HCT116 (cell line): ENCODE data around the gene ADAM20. TPM values are rescaled to one million over a fixed set of nuclear protein-coding genes. Genes with fewer than 3 reads are reported as not detected.

Source experiments
- ATAC-seq: fragments of 200-7000 bp; cut with Tn5 transposase; 2 replicates; pipeline ENCODE4 v1.9.1; 2020; ENCODE audit warnings: mild to moderate bottlenecking, moderate library complexity
- Bru-seq: library from RNA; stranded (reverse); fragments of 400-500 nt; gene quantifications from one replicate; lab custom pipeline; 2021; lab: Mats Ljungman, UMichigan
- BruChase-seq, 2 experiments: library from RNA; stranded (reverse); fragments of 400-500 nt; gene quantifications; one replicate each; lab custom pipeline; 2021; lab: Mats Ljungman, UMichigan
- BruUV-seq: library from RNA; stranded (reverse); fragments of 400-500 nt; replicated peaks from 2 replicates; lab custom pipeline; 2021; lab: Mats Ljungman, UMichigan
- CTCF ChIA-PET: fragments of 300-600 bp; sonication (Branson Sonifier 250); formaldehyde crosslinking; loops from one replicate; lab custom pipeline; 2021; ENCODE audit warnings: antibody characterized with exemption; lab: Charles Lee
- POLR2A ChIA-PET: fragments of 300-600, 350-600 bp; sonication (Branson Sonifier 250); formaldehyde crosslinking; loops from one replicate; lab custom pipeline; 2021; ENCODE audit warnings: antibody characterized with exemption; lab: Charles Lee
- RAD21 ChIA-PET, 2 experiments: fragments of 300-600 bp; sonication (Branson Sonifier 250); formaldehyde crosslinking; loops; one replicate each; lab custom pipeline; 2023; ENCODE audit warnings: low total read pairs in 2 of 2; ENCODE audit not compliant: uncharacterized antibody in 2 of 2, unreplicated experiment in 2 of 2, low non-redundant PET in 1 of 2; lab: Charles Lee
- DNase-seq: peaks from one replicate; pipeline ENCODE4 v3.0.0-alpha.2; 2010; ENCODE audit warnings: low read depth, low spot score
- H2AFZ ChIP-seq: fragments of 200-600 bp; shearing (Covaris generic), sonication (generic); 2 replicates; pipeline ENCODE4 v1.6.1; 2017; ENCODE audit warnings: low read depth, mixed run types, mixed read lengths, antibody characterized with exemption, low read length; ENCODE audit not compliant: poor library complexity, severe bottlenecking
- H3K27ac ChIP-seq: 2 replicates; pipeline ENCODE4 v1.5.1; 2012; ENCODE audit warnings: low read depth, low read length
- H3K27me3 ChIP-seq: fragments of 200-600 bp; sonication (generic); 2 replicates; pipeline ENCODE4 v1.6.1; 2016; ENCODE audit warnings: mixed run types, low read length, mixed read lengths; ENCODE audit not compliant: insufficient read depth
- H3K36me3 ChIP-seq, 2 experiments: fragments of 200-500 bp in 1 of 2; fragments of 200-600 bp in 1 of 2; sonication (Bioruptor generic) in 1 of 2; sonication (generic) in 1 of 2; 2 replicates each; pipeline versions ENCODE4 v1.5.1 to v1.6.1; 2014 to 2016; ENCODE audit warnings: low read length in 2 of 2, inconsistent platforms in 1 of 2, mixed read lengths in 1 of 2, mixed run types in 1 of 2; ENCODE audit not compliant: insufficient read depth in 2 of 2, control insufficient read depth in 1 of 2
- H3K4me1 ChIP-seq, 2 experiments: fragments of 200-600 bp in 1 of 2; sonication (generic) in 1 of 2; 2 replicates each; pipeline versions ENCODE4 v1.5.1 to v1.6.1; 2012 to 2017; ENCODE audit warnings: low read length in 2 of 2, inconsistent platforms in 1 of 2, mild to moderate bottlenecking in 1 of 2, mixed read lengths in 1 of 2, mixed run types in 1 of 2, moderate library complexity in 1 of 2; ENCODE audit not compliant: insufficient read depth in 2 of 2, control insufficient read depth in 1 of 2
- H3K4me2 ChIP-seq: fragments of 200-600 bp; sonication (generic); 2 replicates; pipeline ENCODE4 v1.6.1; 2017; ENCODE audit warnings: mixed run types, low read length, mixed read lengths
- H3K4me3 ChIP-seq, 2 experiments: fragments of 200-600 bp in 1 of 2; sonication (generic) in 1 of 2; replicated peaks in 1 of 2; 2 replicates each; pipeline ENCODE4 v1.5.1; 2011 to 2016; ENCODE audit warnings: low read length in 2 of 2, control low read depth in 1 of 2, low read depth in 1 of 2, mild to moderate bottlenecking in 1 of 2, mixed read lengths in 1 of 2, mixed run types in 1 of 2
- H3K79me2 ChIP-seq: fragments of 200-600 bp; sonication (generic); 2 replicates; pipeline ENCODE4 v1.6.1; 2017; ENCODE audit warnings: mild to moderate bottlenecking, mixed run types, low read length, moderate library complexity, mixed read lengths; ENCODE audit not compliant: insufficient read depth
- H3K9ac ChIP-seq: fragments of 200-600 bp; sonication (generic); 2 replicates; pipeline ENCODE4 v1.6.1; 2016; ENCODE audit warnings: low read length, mixed read lengths
- H3K9me2 ChIP-seq: fragments of 200-600 bp; sonication (generic), shearing (Covaris generic); 2 replicates; pipeline ENCODE4 v1.6.1; 2017; ENCODE audit warnings: mixed run types, mild to moderate bottlenecking, moderate library complexity; ENCODE audit not compliant: insufficient read depth
- H3K9me3 ChIP-seq, 2 experiments: fragments of 200-500 bp in 1 of 2; fragments of 200-600 bp in 1 of 2; sonication (Bioruptor generic) in 1 of 2; sonication (generic) in 1 of 2; 2 replicates each; pipeline ENCODE4 v1.6.1; 2014 to 2017; ENCODE audit warnings: low read length in 2 of 2, mixed read lengths in 2 of 2, inconsistent platforms in 1 of 2, low read depth in 1 of 2, mild to moderate bottlenecking in 1 of 2, mixed run types in 1 of 2, moderate library complexity in 1 of 2; ENCODE audit not compliant: control insufficient read depth in 1 of 2, insufficient read depth in 1 of 2
- H4K20me1 ChIP-seq: fragments of 200-600 bp; sonication (generic), shearing (Covaris generic); 2 replicates; pipeline ENCODE4 v1.6.1; 2017; ENCODE audit warnings: mixed run types, mild to moderate bottlenecking, moderate library complexity; ENCODE audit not compliant: insufficient read depth
- CBX3 ChIP-seq: IDR thresholded peaks from 2 replicates; pipeline ENCODE4 v1.6.1; 2012; ENCODE audit warnings: low read depth
- CEBPB ChIP-seq: IDR thresholded peaks from 2 replicates; pipeline ENCODE4 v1.6.1; 2012; ENCODE audit warnings: low read depth
- CTCF ChIP-seq, 3 experiments: fragments of 200-600 bp in 1 of 3; sonication (generic) in 1 of 3; IDR thresholded peaks in 2 of 3; conservative IDR thresholded peaks in 1 of 3; 2 replicates each; pipeline ENCODE4 v1.5.1; 2012 to 2017; ENCODE audit warnings: low read depth in 2 of 3, low read length in 2 of 3, antibody characterized with exemption in 1 of 3, borderline replicate concordance in 1 of 3, control low read depth in 1 of 3, mild to moderate bottlenecking in 1 of 3, mixed read lengths in 1 of 3, mixed run types in 1 of 3, moderate library complexity in 1 of 3; ENCODE audit not compliant: insufficient read depth in 1 of 3
- JUND ChIP-seq: IDR thresholded peaks from 2 replicates; pipeline ENCODE4 v1.6.1; 2012
- POLR2AphosphoS5 ChIP-seq: IDR thresholded peaks from 2 replicates; pipeline ENCODE4 v1.6.1; 2011; ENCODE audit warnings: mild to moderate bottlenecking, low read depth, low read length, moderate library complexity
- SIN3A ChIP-seq: IDR thresholded peaks from 2 replicates; pipeline ENCODE4 v1.6.1; 2012; ENCODE audit warnings: low read depth
- SP1 ChIP-seq: IDR thresholded peaks from 2 replicates; pipeline ENCODE4 v1.6.1; 2012; ENCODE audit warnings: low read depth
- ZBTB33 ChIP-seq: IDR thresholded peaks from 2 replicates; pipeline ENCODE4 v1.6.1; 2011; ENCODE audit warnings: mild to moderate bottlenecking, low read length, moderate library complexity; ENCODE audit not compliant: insufficient replicate concordance; ENCODE audit errors: extremely low read depth
- ZFX ChIP-seq: fragments of 450-650 bp; IDR thresholded peaks from 2 replicates; pipeline ENCODE4 v1.6.1; 2017
- intact Hi-C: fragments of 100-400 bp; cut with micrococcal nuclease; formaldehyde crosslinking; loops from 2 replicates; pipeline ENCODE4 v1.10.0; 2022
- long read RNA-seq: library from polyadenylated mRNA; unstranded; transcript quantifications from one replicate; pipeline ENCODE4 v2.0.0, GENCODE V29; 2021; ENCODE audit not compliant: unreplicated experiment
- polyA plus RNA-seq: library from polyadenylated mRNA; unstranded; fragments of >200 nt; gene quantifications from 2 replicates; pipeline ENCODE4 v1.2.1, GENCODE V29; 2012; ENCODE audit warnings: missing spikeins
- total RNA-seq: library from RNA; stranded (reverse); gene quantifications from one replicate; pipeline ENCODE4 v1.2.1, GENCODE V29; 2021; ENCODE audit not compliant: unreplicated experiment

Gene ADAM20
- total RNA-seq: 0.57 TPM
- polyA plus RNA-seq: not detected in 2 replicates
- Bru-seq, nascent RNA: percentile 61 among the genes with signal in this experiment
- BruChase-seq, experiment 1, labeled RNA remaining after a 6-hour chase: percentile 91 among the genes with signal in this experiment
- percentile 88 among the genes with signal in this experiment for BruChase-seq, experiment 2, labeled RNA remaining after a 2-hour chase
- long read RNA-seq: 0 reads

- POLR2A ChIA-PET: no interaction called here
Measured at GRCh38 chr14:70534904-70535303, at the start of gene ADAM20. ADAM20 (minus strand) TSS chr14:70535004; CDS start chr14:70524757, 10,247 bp downstream.

More at GRCh38 chr14:70534904-70535303, at the start of gene ADAM20:
- no peak within 1 kb of the TSS for H3K9ac ChIP-seq
- intact Hi-C loops: no loop called here
- H3K4me2 ChIP-seq: no peak within 1 kb of the TSS
- ChIA-PET RAD21 (no interaction called here), CTCF (no interaction called here)
- no peak within 1 kb of the TSS for H3K4me3 ChIP-seq
- H2AFZ ChIP-seq: no peak within 1 kb of the TSS
- ATAC-seq: no peak
- H4K20me1 ChIP-seq: no peaks in the 10 kb centered on the region
- H3K9me2 ChIP-seq: no peaks in the 10 kb centered on the region
- DNase-seq: no peak
- H3K36me3 ChIP-seq: no peaks in the 10 kb centered on the region
- no peak for TF ChIP-seq CBX3
- no peak for TF ChIP-seq CEBPB
- TF ChIP-seq SP1: no peak
- no peak for TF ChIP-seq ZBTB33
- no peak for TF ChIP-seq ZFX
- no peak for TF ChIP-seq SIN3A
- no peak for TF ChIP-seq POLR2AphosphoS5
- TF ChIP-seq CTCF (IDR thresholded peaks at IDR 0.05 in 2 of 3, conservative IDR thresholded peaks at IDR 0.05 in 1 of 3; ENCODE audit: borderline replicate concordance in 1 of 3, insufficient read depth in 1 of 3, low read depth in 2 of 3, low read length in 2 of 3): no peak
- no peak for TF ChIP-seq JUND
- H3K27ac ChIP-seq: no peak within 1 kb of the TSS
- no peaks in the 10 kb centered on the region for H3K9me3 ChIP-seq
- no TSS peak for BruUV-seq
- no peaks in the 10 kb centered on the region for H3K4me1 ChIP-seq
- H3K27me3 ChIP-seq: no peaks in the 10 kb centered on the region
- H3K79me2 ChIP-seq: no peaks in the 10 kb centered on the region
